Kidney glomerular epithelial cell (primary cell): ENCODE results near the gene SDK1.
"Not testable (repeated sequence)": the region's sequence is repeated elsewhere in the genome, so short reads cannot be mapped to it uniquely, and the experiment has no call there.

ENCODE experiments used
- DNase-seq: peaks from one replicate; lab custom pipeline; 2025; lab: John Stamatoyannopoulos, UW

Gene SDK1

DNA sequence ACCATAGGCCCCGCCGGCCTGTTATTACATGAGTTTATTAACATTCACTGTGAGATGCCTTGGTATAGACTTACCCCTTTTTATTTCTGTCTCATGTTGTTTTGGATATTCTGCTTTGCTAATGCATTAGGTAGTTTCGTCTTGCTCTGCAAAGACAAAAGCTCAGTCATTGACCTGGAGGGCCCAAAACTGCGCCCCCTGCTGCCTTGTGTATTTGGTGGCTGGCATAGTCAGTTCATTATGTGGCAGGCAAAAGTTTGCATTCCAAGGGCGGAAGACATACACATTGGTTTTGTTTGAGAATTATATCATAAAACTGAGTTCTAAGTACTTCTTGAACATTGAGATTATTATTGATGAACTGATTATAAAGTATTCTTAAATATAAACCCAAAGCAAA, 372.5 kb downstream of the SDK1 start:
- no peak for DNase-seq

DNA sequence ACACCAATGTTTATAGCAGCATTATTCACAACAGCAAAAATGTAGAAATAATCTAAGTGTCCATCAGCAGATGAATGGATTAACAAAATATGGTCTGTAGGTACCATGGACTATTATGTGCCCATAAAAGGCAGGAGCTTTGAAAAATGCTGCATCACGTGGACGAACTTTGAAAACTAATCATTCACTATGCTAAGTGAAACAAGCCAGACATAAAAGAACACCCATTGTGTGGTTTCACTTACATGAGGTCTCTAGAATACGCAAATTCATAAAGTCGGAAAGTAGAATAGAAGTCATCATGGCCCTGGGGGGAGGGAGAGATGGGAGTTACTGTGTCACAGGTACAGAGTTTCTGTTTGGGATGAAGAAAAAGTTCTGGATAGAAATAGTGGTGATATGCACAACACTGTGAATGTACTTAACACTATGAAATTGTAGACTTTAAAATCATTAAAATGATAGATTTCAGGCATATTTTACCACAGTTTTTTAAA, 377.3 kb downstream of the SDK1 start:
- DNase-seq: no peak

DNA sequence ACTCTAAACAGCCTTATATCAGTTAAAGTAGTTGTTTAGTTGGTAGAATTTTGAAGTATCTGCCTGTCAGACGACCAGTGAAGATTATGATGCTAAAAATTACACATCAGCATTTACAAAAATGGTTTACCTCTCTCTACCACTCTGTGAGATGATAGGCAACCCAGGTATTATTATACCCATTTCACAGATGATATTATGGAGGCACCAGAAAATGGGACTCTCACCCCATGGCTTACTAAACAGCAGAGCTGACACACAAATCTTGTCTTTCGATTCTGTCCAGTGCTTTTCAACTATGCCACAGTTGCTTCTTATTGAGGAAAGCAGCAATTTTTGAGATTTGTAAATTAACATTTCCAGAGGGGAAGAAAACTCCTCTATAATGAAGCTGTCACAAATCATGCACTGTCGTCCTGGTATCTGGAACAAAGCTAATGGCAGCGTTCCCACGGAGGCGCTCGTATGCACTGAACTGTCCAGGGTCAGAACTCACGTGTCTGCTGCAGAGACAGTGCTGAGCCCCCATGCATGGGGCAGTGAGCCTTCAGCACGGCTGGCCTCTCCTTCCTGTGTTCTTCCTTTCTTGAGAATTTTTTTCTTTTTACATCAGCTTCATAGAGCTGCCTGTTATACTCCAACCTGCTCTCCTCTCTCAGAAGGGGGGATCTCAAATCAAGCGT, 381.1 kb downstream of the SDK1 start:
- DNase-seq: no peak

DNA sequence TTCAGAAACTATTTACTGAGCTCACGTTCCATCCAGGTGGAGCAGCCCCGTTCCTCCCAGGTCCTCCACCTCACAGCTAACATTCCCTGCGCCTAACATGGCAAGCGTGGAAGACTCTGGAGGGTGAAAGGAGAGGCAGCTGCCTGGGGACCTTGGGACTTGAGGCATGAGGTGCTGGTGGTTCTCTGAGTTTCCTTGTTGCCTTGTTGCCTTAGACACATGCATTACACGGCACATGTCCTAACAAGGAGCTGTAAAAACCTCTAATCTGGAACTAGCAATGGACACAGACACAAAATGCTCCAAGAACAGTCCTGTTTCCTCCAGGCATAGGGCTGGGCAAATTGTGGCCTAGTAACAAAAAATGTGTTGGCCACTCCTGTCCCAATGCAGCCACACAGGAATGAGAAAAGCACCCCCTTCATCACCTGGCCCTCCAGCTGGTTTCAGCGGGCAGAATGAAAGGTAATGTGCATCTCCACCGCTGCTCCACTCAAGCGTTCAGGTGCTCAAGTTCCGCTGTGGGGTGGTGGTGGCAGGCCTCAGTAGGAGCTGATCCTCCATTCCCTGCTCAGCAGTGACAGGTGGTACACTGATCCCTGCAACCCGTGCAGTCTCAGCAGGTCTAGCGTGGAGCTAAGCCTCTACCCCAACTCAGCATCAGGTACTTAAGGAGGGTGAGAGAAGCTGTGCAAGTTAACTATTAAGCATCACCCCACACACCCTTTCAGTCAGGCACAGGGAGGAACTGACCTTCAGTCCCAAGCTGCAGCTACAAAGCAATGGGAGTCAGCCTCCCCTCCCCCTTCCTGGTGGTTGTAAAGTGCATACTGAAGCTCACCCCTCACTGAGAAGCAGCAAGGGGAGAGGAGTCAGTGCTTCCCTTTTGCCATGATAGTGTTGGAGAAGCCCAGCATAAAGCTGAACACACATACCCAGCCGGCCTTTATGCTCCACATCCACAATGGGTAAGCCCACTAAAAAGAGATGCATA, 382.8 kb downstream of the SDK1 start:
- no peak for DNase-seq

DNA sequence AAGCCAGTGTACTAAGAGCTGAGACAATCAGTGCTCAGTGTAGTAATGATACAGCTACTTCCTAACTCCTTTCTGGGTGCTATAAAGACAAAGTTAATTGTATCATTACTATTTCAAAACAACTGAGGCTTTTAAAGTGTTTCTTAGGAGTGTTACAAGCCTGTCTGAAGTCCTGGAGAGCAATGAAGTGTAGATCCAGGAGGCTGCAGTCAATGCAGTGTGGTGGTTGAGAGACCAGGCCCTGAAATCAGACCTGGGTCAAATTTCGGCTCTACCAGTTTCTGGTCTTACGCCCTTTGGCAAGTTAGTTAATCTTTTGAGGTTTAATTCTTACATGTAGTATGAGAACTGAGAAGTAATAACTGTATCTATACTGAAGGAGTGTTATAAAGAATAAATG, 387.0 kb downstream of the SDK1 start:
- no peak for DNase-seq

DNA sequence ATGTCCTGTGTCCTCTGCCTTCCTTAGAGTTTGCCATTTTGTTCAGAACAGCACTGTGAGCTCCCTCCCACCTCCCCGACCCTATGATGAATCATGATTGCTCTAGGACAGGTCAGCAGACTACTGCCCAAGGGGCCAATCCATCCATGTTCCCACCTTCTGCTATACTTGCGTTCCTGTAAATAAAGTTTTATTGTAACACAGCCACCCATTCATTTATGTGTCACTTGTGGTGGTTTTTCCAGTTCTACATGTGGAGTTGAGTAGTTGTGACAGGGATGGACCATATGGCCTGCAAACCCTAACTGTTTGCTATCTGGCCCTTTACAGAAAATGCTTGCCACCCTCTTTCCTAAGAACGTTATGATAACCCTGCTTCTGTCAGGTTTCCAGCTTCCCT, 387.8 kb downstream of the SDK1 start:
- DNase-seq: no peak

DNA sequence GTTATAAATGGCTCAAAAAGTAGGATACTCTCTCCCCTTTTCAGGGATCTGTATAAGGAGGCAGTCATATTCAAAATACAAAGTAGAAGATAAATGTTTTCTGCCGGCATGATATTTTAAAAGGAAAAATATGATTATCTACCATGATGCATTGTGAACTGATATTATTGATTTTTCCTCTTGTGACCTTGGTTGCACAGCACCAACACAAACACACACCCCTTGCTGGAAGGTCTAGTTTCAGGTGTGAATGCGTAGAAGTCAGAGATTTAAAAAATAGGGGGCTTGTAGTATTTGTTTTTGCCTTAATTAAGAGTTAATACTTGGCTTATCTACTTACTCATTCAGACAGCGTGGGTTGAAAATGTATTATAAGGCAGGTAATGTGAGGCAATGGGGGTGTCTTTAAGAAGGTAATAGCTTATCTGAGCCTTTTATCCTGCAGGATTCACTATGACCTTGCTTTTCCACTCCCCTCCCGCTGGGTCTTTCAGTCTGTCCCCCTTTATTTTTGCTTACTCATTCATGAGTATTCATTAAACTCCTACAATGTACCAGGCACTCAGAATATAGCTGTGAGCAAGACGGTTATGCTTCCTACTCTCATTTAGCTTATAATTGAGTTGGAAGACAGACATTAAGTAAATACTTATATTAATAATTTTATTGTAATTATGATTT, 390.6 kb downstream of the SDK1 start:
- no peak for DNase-seq

DNA sequence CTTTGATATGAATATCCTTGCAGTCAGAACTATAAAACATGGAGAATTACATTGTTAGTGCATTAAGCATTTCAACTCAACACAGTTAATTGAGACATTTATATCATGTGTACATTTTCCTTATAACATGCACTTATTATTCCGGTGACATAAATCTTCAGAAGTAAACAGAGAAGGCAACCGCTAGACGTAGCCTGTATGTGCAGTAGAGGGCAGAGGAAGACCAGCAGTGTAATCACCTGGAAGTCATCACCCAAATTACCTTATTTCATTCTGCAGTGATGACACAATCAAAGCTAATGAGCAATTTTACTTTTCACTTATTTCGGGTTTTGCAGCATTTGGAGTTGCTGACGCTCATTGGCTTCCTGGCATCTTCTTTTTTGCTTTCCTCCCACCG, 394.6 kb downstream of the SDK1 start:
- DNase-seq: no peak

DNA sequence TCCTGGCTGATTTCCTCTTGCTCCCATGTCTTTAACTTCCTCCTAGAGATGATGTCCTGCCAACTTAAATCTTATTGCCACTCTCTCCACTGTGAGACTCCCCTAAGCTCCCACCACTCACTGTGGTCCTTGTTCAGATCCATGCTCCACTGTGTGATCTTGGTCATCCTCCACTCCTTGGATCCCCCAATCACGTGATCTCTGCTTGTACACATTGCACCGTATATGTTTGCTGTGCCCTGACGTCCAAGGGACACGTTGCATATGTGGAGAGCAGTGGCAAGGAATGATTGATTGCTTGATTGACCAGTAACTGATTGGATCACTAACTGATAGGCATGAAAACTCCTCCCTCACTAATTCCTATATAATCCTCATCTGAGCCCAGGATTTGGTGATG, 395.1 kb downstream of the SDK1 start:
- DNase-seq: no peak

DNA sequence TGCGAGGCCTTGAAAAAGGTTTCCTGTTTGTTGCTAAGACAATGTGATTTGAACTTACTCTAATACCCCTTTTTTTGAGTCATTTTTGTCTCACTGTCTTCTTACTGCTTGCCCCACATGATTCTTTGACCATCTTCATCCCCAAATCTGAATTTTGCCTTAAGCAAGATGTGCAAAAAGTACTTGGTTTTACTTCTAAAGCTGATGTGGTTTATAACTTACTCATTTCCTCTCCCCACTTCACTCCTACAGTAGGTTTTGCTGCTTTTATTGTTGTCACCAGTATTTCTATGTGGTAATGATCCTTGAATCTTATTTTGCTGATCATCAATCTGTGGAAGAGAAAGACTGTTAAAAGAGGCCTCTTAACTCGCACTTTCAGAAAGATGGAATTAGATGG, 396.4 kb downstream of the SDK1 start:
- no peak for DNase-seq

DNA sequence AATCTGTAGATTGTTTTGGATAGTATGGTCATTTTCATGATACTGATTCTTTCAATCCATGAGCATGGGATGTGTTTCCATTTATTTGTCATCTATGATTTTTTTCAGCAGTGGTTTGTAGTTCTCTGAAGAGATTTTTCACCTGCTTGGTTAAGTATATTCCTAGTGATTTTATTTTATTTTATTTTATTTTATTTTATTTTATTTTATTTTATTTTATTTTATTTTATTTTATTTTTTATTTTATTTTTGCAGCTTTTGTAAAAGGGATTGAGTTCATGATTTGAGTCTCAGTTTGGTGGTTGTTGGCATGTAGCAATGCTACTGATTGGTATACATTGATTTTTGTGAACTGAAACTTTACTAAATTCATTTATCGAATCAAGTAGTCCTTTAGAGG, 404.2 kb downstream of the SDK1 start:
- no peak for DNase-seq

DNA sequence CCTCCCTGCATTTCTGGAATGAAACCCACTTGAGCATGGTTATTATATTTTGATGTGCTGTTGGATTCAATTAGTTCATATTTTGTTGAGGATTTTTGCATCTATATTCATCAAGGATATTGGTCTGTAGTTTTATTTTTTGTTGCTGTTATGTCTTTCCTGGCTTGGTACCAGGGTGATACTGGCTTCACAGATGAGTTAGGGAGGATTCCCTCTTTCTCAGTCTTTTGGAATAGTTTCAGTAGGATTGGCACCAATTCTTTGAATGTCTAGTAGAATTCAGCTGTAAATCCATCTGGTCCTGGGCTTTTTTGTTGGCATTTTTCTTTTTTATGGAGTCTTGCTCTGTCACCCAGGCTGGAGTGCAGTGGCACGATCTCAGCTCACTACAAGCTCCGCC, 405.0 kb downstream of the SDK1 start:
- DNase-seq: not testable (repeated sequence)

DNA sequence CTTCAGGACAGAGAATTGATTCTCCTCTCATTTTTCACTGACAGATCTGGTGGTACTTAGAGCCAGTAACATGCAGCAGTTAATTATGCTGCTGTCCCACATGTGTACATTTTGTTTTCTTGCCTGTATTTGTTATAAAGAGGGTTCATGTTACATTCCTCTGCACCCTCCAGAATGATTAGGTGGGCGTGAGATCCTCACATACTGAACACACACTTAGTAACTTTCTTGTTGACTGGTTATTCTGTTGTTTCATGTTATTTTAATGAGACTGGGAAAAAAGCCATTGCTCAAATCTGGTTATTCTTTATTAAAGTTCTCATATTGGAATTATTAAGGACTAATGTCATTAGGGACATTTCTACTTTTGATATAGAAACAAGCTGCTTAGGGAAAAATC, 409.1 kb downstream of the SDK1 start:
- DNase-seq: no peak

DNA sequence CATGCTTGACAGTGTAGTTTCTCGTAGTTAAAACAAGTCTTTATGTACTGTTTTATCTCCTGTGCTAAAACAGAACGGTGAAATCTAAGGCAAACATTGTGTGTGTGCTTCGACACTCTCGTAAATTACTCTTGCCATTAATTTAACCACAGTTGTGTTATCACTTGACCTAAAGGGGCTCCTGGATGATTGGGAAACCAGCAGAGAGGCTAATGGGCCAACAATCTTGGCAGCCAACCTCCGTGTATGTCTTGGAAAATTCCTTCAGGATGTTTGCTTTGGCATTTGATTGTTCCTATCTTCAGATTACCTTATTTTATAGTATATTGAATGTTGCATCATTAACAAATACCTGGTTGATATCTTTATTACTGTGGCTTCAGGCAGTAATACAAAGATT, 409.5 kb downstream of the SDK1 start:
- DNase-seq: no peak

DNA sequence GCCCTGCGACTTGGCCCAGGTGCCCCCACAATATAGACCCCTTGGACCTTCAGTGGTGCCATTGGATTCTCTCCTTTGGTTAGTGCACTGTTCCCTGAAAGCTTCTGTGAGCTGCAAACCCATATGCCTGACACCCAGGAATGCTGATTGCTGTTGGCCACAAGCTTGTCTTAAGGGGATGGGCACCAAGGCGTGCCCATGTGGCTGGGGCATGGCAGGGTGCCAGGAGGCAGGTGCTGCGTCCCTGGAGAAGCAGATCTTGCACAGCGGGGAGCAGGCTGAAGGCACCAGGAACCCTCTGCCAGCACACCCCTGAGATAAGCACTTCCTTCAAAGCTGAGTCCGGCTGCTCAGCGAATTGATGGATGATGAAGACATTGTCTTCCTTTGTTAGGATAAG, 411.8 kb downstream of the SDK1 start:
- DNase-seq: no peak

DNA sequence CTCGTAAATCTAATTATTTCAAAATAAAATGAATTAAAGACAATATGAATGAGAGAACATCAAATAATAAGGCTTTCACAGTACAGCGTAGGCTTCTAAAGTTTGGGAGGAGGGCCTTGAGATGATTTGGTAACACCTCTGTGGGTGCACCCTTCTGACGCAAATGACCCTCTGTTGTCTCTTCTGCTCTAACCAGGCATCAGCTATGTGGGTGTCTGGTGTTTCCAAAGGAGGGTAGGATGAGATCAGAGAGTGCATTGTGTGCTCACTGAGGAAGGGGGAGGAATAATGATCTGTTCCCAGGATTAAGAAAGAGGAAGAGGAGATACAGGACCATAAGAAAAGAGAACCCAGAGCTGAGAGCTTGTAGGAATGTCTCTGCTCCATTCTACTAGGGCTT, 420.4 kb downstream of the SDK1 start:
- DNase-seq: no peak

DNA sequence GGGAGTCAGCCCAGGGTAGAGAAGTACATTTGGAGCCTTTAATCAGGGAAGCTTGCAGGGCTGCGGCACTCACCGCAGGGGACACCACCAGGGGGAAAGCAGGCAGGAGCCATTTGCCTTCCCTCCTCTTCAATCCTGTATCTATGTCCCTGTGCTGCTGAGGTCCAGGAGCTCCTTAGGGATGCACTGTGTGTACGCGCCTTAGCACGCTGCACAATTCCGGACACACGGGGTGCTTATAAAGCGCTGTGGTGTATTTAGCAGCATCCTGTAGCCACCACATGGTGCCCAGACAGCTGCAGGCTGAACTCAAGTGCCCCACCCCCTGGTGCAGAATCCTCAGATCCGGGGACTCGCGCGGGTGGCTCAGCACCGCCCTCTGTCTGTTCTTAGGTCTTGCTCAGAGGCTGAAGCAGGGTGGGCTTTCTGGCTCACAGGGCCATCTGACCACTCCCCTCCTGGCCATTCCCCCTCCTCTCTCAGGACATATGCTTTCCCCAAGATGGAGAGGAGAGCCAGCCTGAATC, 421.4 kb downstream of the SDK1 start:
- DNase-seq: no peak

DNA sequence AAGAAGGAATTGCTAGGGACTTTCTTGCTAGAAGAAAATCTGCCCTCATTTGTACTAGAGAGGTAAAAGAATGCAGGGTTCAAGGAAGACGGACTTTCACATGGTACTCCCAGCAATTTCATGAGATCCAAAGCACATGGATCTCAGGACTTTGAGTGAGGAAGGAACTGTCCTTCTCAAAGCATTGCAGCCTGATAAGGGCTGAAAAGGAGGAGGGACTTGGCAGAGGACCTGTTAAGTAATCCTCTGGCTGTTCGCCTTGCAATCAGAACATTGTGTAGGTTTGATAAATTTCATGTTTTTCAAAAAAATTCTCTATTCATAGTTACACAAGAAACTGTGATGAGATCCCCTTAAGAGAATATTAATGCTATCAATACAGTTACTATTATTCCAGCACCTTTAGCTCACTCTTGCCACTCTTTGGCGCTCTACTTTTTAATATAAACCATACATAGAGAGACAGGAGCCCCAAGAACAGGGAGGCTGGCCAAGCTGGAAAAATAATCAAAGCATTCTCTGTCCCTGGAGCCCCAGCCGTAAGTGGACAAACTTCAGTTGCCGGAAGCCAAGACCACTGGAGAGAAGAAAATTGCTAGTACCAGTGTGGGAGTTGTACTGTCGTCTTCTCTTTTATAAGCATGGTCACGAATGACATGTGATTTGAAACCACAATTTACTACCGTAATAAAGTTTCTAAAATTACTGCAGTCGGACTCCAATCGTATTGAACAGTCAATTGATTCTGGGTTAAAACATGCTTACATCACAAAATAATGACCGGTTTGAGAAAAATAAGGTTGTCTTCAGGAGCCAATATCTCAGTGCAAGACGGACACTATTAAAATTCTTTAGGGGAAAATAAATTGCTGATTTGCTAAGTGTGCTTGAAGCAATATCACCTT, 424.4 kb downstream of the SDK1 start:
- DNase-seq: no peak

DNA sequence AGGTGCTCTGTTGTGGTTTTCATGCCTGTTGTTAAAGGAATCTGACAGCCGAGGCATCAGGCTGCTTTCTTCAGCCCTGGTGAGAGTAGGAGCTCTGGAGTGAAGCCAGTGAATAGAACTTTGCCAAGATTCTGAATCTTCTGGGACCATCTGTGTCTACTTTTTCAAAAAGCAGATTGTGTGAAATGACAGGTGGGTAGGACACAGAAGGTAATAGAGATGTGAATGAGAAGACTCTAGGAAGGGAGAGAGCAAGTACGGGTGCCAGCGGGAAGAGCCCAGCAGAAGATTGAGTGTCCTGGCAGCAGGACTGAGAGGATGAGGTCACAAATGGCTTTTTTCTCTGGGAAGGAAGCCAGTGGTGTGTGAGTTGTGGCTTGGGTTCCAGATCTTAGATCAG, 429.2 kb downstream of the SDK1 start:
- no peak for DNase-seq

DNA sequence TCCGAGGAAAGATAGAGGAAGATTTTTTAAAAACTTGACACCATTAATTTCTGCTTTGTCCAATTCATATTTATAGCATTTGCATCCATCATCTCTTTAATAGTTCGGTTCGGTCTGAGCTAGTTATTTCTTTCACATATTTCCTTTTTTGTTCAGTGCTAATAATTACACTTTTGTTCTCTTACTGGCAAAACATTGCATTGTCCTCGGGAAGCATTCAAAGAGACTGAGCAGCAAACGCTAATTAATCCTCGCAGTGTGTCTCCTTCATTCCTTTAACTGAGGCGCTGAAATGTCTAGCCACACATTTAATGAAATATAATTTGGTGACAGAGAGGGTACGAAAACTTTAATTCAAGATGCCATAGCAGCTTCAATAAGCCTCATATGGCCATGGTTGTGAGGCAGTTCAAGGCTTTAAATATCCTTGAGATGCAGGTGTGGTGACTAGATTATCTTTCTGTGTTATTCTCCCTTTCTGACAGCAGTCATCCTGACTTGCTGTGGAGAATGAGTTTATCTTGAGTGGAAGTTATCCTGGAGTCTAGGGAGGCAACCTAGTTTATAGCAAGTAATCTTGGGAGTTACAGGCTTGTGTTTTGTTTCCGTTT, 431.4 kb downstream of the SDK1 start:
- no peak for DNase-seq
